Mesenchymal stem cell (in vitro differentiated cells and primary cell): ENCODE measurements around the gene VAV2.

Experiments
- DNase-seq: peaks from one replicate; pipeline ENCODE4 v3.0.0-alpha.2; 2013
- H2AFZ ChIP-seq: one replicate; pipeline ENCODE4 v1.6.1; 2013; ENCODE audit warnings: low read depth, mild to moderate bottlenecking, control low read depth, inconsistent platforms, low read length, moderate library complexity
- H2AK5ac ChIP-seq: 2 replicates; pipeline ENCODE4 v1.6.1; 2013; ENCODE audit warnings: low read length, moderate library complexity, mild to moderate bottlenecking, inconsistent platforms; ENCODE audit not compliant: severe bottlenecking
- H2BK120ac ChIP-seq: one replicate; pipeline ENCODE4 v1.6.1; 2013; ENCODE audit warnings: low read depth, mild to moderate bottlenecking, inconsistent platforms, low read length, moderate library complexity
- H2BK12ac ChIP-seq, 2 experiments: one replicate each; pipeline ENCODE4 v1.6.1; 2013; ENCODE audit warnings: inconsistent platforms in 2 of 2, low read length in 2 of 2, mild to moderate bottlenecking in 2 of 2, moderate library complexity in 2 of 2, control low read depth in 1 of 2
- H2BK15ac ChIP-seq: one replicate; pipeline ENCODE4 v1.6.1; 2013; ENCODE audit warnings: mild to moderate bottlenecking, low read depth, inconsistent platforms; ENCODE audit not compliant: poor library complexity, severe bottlenecking
- H2BK5ac ChIP-seq: 2 replicates; pipeline ENCODE4 v1.6.1; 2013; ENCODE audit warnings: low read depth, mild to moderate bottlenecking, low read length, control low read depth, inconsistent platforms; ENCODE audit not compliant: poor library complexity, severe bottlenecking
- H3K14ac ChIP-seq, 2 experiments: one replicate each; pipeline ENCODE4 v1.6.1; 2013; ENCODE audit warnings: inconsistent platforms in 2 of 2, low read length in 2 of 2, control low read depth in 1 of 2, mild to moderate bottlenecking in 1 of 2, moderate library complexity in 1 of 2
- H3K18ac ChIP-seq, 2 experiments: one replicate each; pipeline ENCODE4 v1.6.1; 2013; ENCODE audit warnings: inconsistent platforms in 2 of 2, low read length in 2 of 2, control low read depth in 1 of 2, low read depth in 1 of 2, mild to moderate bottlenecking in 1 of 2
- H3K23ac ChIP-seq, 2 experiments: one replicate each; pipeline ENCODE4 v1.6.1; 2013; ENCODE audit warnings: inconsistent platforms in 2 of 2, low read length in 2 of 2, mild to moderate bottlenecking in 2 of 2, moderate library complexity in 2 of 2, control low read depth in 1 of 2
- H3K27ac ChIP-seq: 2 replicates; pipeline ENCODE4 v1.5.1; 2013; ENCODE audit warnings: mild to moderate bottlenecking, moderate library complexity, low read length, control low read depth, inconsistent platforms; ENCODE audit not compliant: poor library complexity, severe bottlenecking
- H3K27me3 ChIP-seq, 2 experiments: 2 replicates each; pipeline versions ENCODE4 v1.6.1 to v1.7.0; 2013; ENCODE audit warnings: low read length in 2 of 2, mild to moderate bottlenecking in 2 of 2, moderate library complexity in 2 of 2, control low read depth in 1 of 2, inconsistent platforms in 1 of 2; ENCODE audit not compliant: control insufficient read depth in 1 of 2, insufficient read depth in 1 of 2
- H3K36me3 ChIP-seq, 2 experiments: 2 replicates each; pipeline versions ENCODE4 v1.6.1 to v1.7.0; 2013; ENCODE audit warnings: low read length in 2 of 2, control low read depth in 1 of 2, inconsistent platforms in 1 of 2, low read depth in 1 of 2, mild to moderate bottlenecking in 1 of 2; ENCODE audit not compliant: insufficient read depth in 2 of 2, control insufficient read depth in 1 of 2
- H3K4ac ChIP-seq, 2 experiments: one replicate each; pipeline ENCODE4 v1.6.1; 2013; ENCODE audit warnings: inconsistent platforms in 2 of 2, low read length in 2 of 2, mild to moderate bottlenecking in 2 of 2, moderate library complexity in 2 of 2, control low read depth in 1 of 2, low read depth in 1 of 2
- H3K4me1 ChIP-seq: 2 replicates; pipeline ENCODE4 v1.6.1; 2013; ENCODE audit warnings: low read depth, low read length, control low read depth; ENCODE audit not compliant: control insufficient read depth, insufficient read depth
- H3K4me2 ChIP-seq: 2 replicates; pipeline ENCODE4 v1.6.1; 2013; ENCODE audit warnings: low read length, mild to moderate bottlenecking, inconsistent platforms; ENCODE audit not compliant: poor library complexity, severe bottlenecking
- H3K4me3 ChIP-seq, 2 experiments: 2 replicates each; pipeline versions ENCODE4 v1.5.1 to v1.7.0; 2013; ENCODE audit warnings: low read length in 2 of 2, mild to moderate bottlenecking in 2 of 2, control low read depth in 1 of 2, low read depth in 1 of 2; ENCODE audit not compliant: insufficient read depth in 1 of 2
- H3K79me1 ChIP-seq: replicated peaks from 2 replicates; pipeline ENCODE4 v1.6.1; 2013; ENCODE audit warnings: mild to moderate bottlenecking, control low read depth, low read length, inconsistent platforms; ENCODE audit not compliant: poor library complexity, severe bottlenecking
- H3K9ac ChIP-seq: 2 replicates; pipeline ENCODE4 v1.7.0; 2013; ENCODE audit warnings: mild to moderate bottlenecking, low read length, moderate library complexity
- H3K9me3 ChIP-seq: 2 replicates; pipeline ENCODE4 v1.7.0; 2013; ENCODE audit warnings: mild to moderate bottlenecking, low read length; ENCODE audit not compliant: control insufficient read depth
- H4K8ac ChIP-seq: one replicate; pipeline ENCODE4 v1.6.1; 2013; ENCODE audit warnings: inconsistent platforms, mild to moderate bottlenecking, low read length, moderate library complexity
- H4K91ac ChIP-seq: one replicate; pipeline ENCODE4 v1.6.1; 2013; ENCODE audit warnings: mild to moderate bottlenecking, low read length, inconsistent platforms
- WGBS: methylation state at CpG from one replicate; pipeline ENCODE4 v1.1.7; 2013; ENCODE audit warnings: mixed read lengths; 5-methylcytosine and 5-hydroxymethylcytosine counted together

The VAV2 gene

GRCh38 chr9:133844398-133844784 lies 147.7 kb downstream of the VAV2 start:
- Histone ChIP-seq H3K79me1 (peaks cover 73% of the 10 kb centered on the region), H2AK5ac (no peak overlapping the region)

DNA sequence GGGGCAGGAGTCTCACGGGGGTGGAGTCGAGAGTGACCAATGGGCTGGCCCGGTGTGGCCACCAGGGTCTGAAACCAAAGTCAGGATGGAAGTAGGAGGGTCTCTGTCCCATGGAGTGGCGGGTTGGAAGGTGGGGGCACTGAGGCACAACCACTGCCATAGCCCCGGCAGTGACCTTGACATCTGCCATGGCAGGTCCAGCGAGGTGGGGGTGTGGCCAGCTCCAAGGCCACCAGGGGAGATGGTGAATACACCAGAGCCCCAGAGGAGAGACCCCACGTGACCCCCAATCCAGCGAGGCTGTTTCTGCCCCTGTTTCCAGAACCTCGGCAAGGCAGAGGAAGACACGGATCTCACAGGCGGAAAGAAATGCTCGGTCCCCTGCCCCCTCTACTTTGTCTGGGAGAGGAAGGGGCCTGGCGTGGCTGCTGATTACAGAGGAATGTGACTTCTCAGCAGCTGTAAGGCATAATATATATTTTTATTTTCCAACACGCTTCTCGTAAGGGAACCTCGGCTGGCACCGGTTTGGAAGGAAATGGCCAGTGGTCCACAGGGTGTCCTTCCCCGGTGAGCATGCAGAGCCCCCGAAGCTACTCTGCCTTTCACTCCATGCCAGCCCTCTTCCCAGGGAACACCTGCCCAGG lies 148.2 kb downstream of the VAV2 start:
- H2BK120ac ChIP-seq: no peak overlapping the region
- H2BK5ac ChIP-seq: no peak overlapping the region
- no peak overlapping the region for H2BK15ac ChIP-seq
- H3K4ac ChIP-seq: no peak overlapping the region
- no peaks in the 10 kb centered on the region for H3K27me3 ChIP-seq
- peak overlapping the region in 1 of 2 experiments; percentile 50 for H2BK12ac ChIP-seq
- no peak overlapping the region for H2AFZ ChIP-seq
- peaks cover 47% of the 10 kb centered on the region for H3K4me1 ChIP-seq
- no peak for DNase-seq
- 84% methylated on average over 15 of the region's 19 CpGs for WGBS
- H3K14ac ChIP-seq: no peak overlapping the region
- no peak overlapping the region for H3K4me3 ChIP-seq
- no peak overlapping the region for H3K27ac ChIP-seq
- H3K9me3 ChIP-seq: no peaks in the 10 kb centered on the region
- no peak overlapping the region for H2AK5ac ChIP-seq
- no peak overlapping the region for H3K4me2 ChIP-seq
- H3K18ac ChIP-seq: no peak overlapping the region
- H3K79me1 ChIP-seq: peaks cover 70% of the 10 kb centered on the region
- H3K36me3 ChIP-seq: peaks cover 0 to 64% of the 10 kb centered on the region in 2 experiments
- no peak overlapping the region for H4K8ac ChIP-seq
- peak overlapping the region; percentile 19 for H4K91ac ChIP-seq
- no peak overlapping the region for H3K9ac ChIP-seq
- no peak overlapping the region for H3K23ac ChIP-seq

More at GRCh38 chr9:133844398-133844784, 147.7 kb downstream of the VAV2 start:
- peak overlapping the region; percentile 4 for H4K8ac ChIP-seq
- H3K9ac ChIP-seq: no peak overlapping the region
- no peak overlapping the region for H3K18ac ChIP-seq
- H2BK12ac ChIP-seq: no peak overlapping the region
- peaks cover 47% of the 10 kb centered on the region for H3K4me1 ChIP-seq
- no peak overlapping the region for H3K27ac ChIP-seq
- H2BK15ac ChIP-seq: no peak overlapping the region
- DNase-seq: no peak
- no peak overlapping the region for H3K4ac ChIP-seq
- no peaks in the 10 kb centered on the region for H3K27me3 ChIP-seq
- no peak overlapping the region for H3K4me2 ChIP-seq
- no peak overlapping the region for H2BK120ac ChIP-seq
- H2BK5ac ChIP-seq: no peak overlapping the region
- H2AFZ ChIP-seq: no peak overlapping the region
- peaks cover 0 to 68% of the 10 kb centered on the region in 2 experiments for H3K36me3 ChIP-seq
- 94% methylated on average over 7 of the region's 7 CpGs for WGBS
- no peaks in the 10 kb centered on the region for H3K9me3 ChIP-seq
- H4K91ac ChIP-seq: peak overlapping the region; percentile 19
- peak overlapping the region in 1 of 2 experiments; percentile 11 for H3K14ac ChIP-seq
- no peak overlapping the region for H3K4me3 ChIP-seq
- no peak overlapping the region for H3K23ac ChIP-seq

- Histone ChIP-seq H2AFZ (no peak overlapping the region), H3K27ac (no peak overlapping the region), H3K9ac (no peak overlapping the region), H2BK15ac (no peak overlapping the region), H4K8ac (no peak overlapping the region), H3K4me2 (no peak overlapping the region), H3K14ac (no peak overlapping the region), H3K79me1 (peaks cover 66% of the 10 kb centered on the region), H3K4me3 (peak overlapping the region in 1 of 2 experiments; percentile 32), H2BK120ac (no peak overlapping the region), H4K91ac (no peak overlapping the region), H3K4ac (no peak overlapping the region), H3K4me1 (peaks cover 47% of the 10 kb centered on the region), H3K23ac (no peak overlapping the region), H3K18ac (no peak overlapping the region), H3K27me3 (no peaks in the 10 kb centered on the region), H3K9me3 (no peaks in the 10 kb centered on the region), H2BK5ac (no peak overlapping the region), H2AK5ac (no peak overlapping the region), H2BK12ac (peak overlapping the region in 1 of 2 experiments; percentile 50), H3K36me3 (peaks cover 0 to 60% of the 10 kb centered on the region in 2 experiments)
- 99% methylated on average over 5 of the region's 5 CpGs for WGBS
- DNase-seq: no peak
These were observed 148.9 kb downstream of the VAV2 start for GRCh38 chr9:133843250-133843649.

DNA sequence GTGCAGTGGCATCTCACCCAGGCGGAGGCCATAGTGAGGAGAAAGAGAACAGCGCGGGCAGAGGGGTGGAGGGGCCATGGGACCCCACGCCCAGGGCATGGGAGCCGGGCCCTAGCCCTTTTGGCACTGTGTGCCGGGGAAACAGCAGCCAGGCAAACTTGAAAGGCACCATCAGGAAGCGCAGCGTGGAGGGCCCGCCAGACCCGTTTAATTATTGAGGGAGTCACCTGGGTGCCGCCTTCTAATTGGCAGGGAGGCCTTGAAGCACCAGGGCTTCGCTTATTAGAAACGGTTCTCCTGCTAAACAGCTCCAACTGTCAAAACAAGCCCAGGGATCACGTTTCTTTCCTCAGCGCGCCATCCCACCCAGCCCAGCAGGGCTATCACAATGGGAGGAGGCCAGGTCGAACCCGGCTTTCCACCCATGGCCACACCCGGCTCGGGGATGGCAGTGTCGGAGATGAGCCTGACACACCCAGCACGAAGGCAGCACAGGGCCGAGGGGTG lies 149.3 kb downstream of the VAV2 start:
- Histone ChIP-seq H3K14ac (no peak overlapping the region), H2BK12ac (no peak overlapping the region), H2BK120ac (no peak overlapping the region), H3K9ac (no peak overlapping the region), H3K18ac (peak overlapping the region in 1 of 2 experiments; percentile 11), H3K27ac (no peak overlapping the region), H2BK15ac (no peak overlapping the region), H3K4ac (peak overlapping the region in 1 of 2 experiments; percentile 35), H4K8ac (no peak overlapping the region), H3K27me3 (no peaks in the 10 kb centered on the region), H3K23ac (no peak overlapping the region), H3K9me3 (no peaks in the 10 kb centered on the region), H3K36me3 (peaks cover 0 to 63% of the 10 kb centered on the region in 2 experiments), H3K79me1 (peaks cover 70% of the 10 kb centered on the region), H2AFZ (no peak overlapping the region), H3K4me1 (peaks cover 47% of the 10 kb centered on the region), H3K4me2 (no peak overlapping the region), H2AK5ac (no peak overlapping the region), H3K4me3 (peak overlapping the region in 1 of 2 experiments; percentile 32), H2BK5ac (no peak overlapping the region), H4K91ac (no peak overlapping the region)
- DNase-seq: no peak
- WGBS: 94% methylated on average over 23 of the region's 23 CpGs
